DMS153 treated with DMSO at 0.1 percent for 48 hours (cell line): Measurements from ENCODE around the gene SFMBT2.

ENCODE experiments used
- DNase-seq: peaks from one replicate; lab custom pipeline; 2025; ENCODE audit not compliant: unreplicated experiment; lab: John Stamatoyannopoulos, UW

The SFMBT2 gene

DNA sequence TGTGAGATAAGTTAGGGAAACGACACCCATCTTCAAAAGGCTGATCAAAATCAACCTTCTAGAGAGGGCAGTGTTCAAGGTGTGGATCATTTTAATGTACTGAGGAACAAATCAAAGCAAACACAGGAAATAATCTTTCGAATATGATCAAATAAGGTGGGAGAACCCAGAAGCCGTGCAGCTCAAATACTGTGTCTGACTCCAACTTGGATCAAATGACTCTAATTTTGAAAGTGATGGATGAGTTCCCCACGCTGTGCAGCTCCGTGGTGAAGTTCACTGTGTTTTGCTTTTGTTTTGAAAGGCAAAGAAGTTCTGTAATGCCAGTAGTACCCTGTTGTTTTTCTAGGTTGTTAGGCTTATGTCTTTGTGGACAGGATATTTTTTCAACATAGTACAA lies 250.9 kb downstream of the SFMBT2 start:
- DNase-seq = no peak

DNA sequence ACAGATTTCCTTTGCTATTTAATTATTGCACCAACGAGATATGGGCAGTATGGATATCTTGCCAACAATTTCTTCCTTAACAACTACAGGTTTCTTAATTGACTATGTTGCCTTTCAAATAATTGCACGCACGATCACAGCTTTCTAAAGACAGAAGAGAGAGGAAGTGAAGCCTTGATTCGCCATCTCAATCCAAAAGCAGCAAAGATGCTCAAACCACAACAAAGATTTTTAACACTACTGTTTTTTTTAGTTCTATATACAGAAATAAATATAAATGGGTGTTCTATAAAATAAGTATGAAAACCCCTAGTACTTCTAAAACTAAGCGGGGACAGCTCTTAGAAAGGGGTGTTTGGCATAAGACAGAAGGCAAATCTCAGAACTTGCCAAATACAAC lies 251.3 kb downstream of the SFMBT2 start:
- no peak for DNase-seq

DNA sequence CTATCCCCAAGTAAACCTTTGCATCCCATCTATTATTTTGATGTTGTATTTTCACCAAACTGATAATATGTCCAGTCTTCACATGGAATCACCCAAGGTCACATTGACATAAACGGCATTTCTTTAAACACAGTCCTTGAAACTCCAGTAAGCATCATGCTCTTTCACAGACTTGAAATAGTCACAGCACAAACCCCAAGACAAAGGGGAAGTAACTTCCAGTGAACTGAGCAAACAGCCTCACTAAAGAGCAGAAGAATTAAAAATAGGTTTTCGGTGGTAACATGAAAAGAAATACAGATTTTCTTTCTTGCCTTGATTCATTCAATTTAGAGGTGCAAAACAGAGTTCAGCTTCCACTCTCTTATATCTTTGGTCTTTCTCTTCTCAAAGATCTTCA lies 253.7 kb downstream of the SFMBT2 start:
- DNase-seq = no peak

DNA sequence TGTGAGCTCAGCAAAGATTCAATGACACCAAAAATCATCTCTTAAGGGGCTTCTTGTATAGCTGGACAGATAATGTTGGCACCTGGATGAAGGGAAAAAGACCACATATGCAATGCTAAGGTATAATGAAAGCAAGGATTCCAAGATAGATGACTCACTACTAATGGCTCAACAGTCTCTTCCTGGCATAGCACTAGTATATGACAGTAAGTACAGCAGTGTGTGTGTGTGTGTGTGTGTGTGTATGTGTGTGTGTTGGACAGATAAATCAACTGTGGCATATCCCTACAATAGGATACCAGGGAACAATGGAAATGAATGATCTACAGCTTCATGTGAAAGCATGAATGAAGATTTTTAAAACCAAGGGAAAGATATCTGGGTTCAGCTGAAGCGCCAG lies 257.1 kb downstream of the SFMBT2 start:
- DNase-seq = no peak

DNA sequence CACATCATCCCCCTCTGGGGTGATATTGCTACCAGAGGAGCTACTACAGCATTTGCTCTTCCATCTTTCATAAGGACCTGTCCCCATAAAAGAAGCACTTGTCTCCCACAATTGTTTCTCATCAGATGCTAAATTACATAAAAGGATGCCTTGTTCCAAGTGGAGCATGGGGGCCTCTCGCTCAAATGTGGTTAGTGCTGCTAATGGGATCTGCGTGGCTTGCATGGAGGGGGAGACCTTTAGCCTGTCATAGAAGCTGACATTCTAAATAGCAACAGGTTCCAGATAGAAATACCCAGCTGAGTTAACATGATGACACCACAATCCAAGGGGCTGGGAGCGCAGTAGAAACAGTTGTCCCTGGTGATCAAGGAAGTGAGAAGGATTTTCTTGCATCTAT lies 257.9 kb downstream of the SFMBT2 start:
- DNase-seq = no peak

DNA sequence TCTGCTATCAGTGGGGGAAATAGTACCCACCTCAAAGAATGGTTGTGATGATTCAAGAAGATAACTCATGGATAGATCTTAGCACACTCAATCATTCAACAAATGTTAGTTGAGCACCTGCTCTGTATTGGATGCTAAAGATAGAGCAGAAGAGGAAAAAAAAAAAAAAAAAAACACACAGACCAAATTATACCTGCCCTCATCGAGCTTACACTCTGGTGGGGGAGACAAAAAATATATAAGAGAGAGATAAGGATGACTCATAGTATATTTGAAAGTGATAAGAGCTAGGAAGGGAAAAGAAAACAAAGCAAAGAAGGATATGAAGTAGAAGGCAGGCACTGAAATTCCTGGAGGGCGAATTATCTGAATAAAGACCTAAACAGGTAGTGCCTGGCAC lies 258.5 kb downstream of the SFMBT2 start:
- DNase-seq = no peak

DNA sequence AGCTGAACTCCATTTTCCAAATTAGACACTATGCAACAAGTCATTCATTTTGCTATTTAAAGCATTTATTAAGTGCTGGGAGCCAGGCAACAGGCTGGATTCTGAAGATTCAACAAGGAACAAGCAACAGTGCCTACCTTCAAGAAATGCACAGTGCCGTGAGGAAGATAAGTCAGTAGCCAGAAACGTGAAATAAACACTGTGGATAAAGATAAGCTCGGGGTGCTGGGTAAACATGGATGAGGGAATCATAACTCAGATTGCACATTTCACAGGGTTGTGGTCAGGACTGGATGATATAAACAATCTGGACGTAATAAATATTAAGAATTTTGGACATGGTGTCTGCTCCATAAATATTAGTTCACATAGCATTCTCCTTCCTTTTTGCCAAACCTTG lies 259.3 kb downstream of the SFMBT2 start:
- no peak for DNase-seq

DNA sequence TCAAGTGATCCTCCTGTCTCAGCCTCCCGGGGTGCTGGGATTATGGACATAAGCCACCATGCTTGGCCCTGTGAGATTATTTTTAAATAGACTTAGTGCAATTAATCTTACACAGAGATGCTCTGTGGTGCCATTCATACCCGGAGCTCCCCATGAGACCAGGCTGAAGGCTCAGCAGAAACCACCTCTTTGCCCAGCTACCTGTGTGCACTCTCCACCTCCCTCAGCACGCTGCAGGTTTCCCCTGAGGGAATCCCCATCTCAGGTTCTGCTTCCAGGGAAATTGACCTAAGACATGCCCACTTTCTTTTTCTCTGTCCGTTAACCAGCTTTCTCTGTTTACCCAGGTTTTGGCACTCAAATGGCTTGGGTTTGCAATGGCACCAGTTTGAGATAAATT lies 260.5 kb downstream of the SFMBT2 start:
- DNase-seq = no peak

DNA sequence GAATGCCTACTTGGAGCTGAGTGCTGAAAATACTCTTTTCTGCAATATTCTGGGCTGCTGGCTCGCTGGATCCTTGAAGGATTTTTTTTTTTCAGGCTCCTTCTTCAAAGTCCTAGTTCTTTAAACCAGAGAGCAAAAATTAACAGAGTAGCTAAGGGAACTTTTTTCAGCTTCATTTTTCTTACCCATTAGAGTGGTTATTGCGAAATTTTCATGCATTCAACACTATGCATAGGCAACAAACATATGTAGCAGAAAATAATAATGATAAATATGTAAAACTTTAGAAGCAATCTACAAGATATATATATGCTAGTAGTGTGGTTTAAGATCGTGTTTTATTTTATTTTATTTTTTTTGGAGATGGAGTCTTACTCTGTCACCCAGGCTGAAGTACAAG lies 264.6 kb downstream of the SFMBT2 start:
- DNase-seq = no peak

DNA sequence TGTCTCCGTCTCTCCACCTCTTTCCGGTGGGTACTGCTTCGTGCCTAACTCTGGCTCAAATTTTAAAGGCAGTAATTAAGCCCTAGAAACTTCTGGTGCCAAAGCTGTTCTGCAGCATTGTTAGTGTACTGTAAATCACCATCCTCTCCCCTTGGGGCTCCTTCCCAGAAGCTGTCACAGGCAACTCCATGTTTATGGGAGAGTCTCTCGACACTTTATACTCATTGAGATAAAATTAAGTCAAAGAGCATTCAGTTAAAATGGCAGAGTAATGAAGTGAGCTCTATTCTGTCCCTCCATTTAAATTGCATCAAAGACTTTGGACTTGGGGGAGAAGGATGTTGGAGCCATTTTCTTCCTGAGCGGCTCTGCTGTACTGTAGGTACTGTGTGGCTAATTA lies 274.8 kb downstream of the SFMBT2 start:
- DNase-seq = no peak

DNA sequence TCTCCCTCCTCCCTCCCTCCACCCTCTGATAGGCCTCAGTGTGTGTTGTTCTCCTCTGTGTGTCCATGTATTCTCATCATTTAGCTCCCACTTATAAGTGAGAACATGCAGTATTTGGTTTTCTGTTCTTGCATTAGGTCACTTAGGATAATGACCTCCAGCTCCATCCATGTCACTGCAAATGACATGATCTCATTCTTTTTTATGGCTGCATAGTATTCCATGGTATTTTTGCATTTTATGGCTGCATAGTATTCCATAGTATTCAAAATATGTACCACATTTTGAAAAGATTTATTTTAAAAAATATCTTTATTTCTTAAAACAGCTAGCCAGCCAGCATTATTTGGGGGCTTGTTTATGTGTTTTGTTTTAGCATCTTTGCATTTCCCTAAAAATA lies 275.6 kb downstream of the SFMBT2 start:
- DNase-seq = no peak

DNA sequence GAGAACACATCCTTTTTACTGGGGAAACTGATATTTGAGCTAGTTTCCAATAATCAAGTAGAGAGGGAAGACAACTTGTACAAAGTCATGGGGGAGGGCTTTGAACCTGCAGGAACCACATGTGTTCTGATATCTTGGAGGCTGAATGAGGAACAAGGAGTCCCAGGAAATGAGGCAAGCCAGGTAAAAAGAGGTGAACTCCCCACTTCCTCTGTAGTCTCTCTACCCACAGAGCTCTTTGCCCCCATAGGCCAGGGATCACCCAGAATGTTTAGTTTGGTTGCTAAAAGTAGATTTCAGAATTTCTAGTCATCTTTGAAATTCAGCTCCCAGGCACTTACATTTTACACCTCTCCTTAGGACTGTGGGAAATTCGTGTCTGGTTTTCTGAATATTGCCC lies 276.4 kb downstream of the SFMBT2 start:
- DNase-seq = no peak

DNA sequence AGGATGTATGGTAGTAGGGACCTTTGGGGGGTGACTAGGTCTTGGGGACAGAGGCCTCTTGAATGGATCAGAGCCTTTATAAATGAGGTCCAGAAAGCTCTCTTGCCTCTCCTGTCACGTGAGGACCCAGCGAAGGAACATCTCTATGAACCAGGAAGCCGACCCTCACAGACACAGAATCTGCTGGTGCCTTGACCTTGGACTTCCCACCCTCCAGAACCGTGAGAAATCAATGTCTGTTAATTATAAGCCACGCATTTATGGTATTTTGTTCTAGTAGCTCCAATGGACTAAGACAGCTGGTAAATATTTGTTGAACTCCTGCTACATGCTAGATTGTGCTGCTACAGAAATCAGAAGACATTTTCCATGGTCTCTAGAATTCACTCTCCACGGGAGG lies 276.9 kb downstream of the SFMBT2 start:
- no peak for DNase-seq

DNA sequence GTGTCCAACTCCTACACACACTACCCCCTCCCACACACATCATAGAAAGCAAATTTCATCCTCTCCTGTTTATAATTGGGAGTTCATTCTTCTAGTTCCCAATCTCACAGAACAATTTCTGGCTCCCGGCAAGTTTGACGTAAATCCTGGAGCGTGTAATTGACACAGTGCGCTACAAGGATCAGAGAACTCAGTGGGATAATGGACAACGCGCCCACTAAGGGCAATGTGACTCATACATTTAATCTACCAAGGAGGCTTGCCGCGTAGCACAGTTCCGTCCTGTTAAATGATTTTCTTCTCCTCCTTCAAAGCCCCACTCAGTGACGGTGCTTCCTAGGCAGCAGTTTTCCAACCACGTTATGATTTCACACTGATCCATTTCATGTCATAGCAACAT lies 277.6 kb downstream of the SFMBT2 start:
- no peak for DNase-seq

DNA sequence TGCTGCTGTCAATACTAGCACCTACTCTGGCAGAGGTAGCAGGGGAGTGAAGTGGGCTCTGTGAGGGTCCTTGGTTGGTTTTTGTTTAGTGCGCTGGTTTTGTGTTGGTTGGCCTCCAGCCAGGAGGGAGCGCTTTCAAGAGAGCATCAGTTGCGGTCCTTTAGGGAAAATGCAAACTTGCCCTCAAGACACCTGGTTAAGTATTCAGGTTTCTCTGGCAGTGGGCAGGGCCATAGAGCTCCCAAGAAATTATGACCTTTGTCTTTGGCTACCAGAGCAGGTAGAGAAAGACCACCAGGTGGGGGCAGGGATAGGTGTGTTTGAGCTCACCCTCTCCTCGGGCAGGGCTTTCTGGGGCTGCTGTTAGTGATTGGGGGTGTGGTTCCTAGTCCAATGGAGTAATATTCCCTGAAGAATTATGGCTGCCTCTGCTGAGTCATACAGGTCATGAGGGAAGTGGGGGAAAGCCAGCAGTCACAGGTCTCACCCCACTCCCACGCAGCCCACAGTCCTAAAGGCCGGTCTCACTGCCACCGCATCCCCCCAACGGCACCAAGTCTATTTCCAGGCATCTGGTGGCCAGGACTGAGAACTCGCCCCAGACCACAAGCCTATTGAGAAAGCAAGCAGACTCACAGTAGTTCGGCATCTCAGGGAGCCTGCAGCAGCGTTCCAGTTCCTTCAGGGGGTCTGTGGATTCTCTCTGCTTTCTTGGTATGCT lies 280.5 kb downstream of the SFMBT2 start:
- no peak for DNase-seq

DNA sequence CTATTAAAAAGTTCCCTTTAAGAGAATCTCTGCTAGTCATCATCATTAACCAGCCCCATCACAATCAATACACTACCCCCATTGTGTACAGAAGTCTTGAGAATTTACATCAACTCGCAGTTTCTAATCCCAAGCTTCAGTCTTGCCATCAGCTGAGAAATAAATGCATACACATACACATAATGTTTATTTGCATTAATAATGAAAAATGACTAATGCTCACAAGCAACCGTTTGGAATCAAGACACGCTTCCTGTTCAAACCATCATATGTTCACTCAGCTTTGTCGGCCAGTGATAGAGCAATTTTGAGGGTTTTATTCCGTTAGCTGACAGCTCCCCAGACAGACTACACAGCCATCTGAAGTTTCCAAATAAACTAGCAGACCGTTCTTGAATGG lies 287.1 kb downstream of the SFMBT2 start:
- DNase-seq = no peak

DNA sequence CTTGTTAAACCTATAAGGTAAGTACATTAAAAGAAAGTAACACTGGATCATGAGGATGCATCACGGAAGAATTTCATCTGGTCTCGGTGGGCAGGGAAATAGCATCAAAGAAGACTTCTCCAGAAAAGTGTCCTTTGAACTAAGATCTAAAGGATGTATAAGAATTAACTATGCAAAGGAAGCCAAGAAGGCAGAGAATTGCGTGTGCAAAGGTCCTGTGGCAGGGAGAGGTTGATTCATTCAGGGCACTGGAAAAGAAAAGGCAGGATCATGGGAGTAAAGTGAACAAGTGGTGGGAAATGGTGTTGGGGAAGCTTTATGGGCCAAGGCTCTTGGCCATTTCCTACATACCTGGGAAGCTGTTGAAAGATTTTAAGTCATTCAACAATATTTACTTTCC lies 288.3 kb downstream of the SFMBT2 start:
- no peak for DNase-seq

DNA sequence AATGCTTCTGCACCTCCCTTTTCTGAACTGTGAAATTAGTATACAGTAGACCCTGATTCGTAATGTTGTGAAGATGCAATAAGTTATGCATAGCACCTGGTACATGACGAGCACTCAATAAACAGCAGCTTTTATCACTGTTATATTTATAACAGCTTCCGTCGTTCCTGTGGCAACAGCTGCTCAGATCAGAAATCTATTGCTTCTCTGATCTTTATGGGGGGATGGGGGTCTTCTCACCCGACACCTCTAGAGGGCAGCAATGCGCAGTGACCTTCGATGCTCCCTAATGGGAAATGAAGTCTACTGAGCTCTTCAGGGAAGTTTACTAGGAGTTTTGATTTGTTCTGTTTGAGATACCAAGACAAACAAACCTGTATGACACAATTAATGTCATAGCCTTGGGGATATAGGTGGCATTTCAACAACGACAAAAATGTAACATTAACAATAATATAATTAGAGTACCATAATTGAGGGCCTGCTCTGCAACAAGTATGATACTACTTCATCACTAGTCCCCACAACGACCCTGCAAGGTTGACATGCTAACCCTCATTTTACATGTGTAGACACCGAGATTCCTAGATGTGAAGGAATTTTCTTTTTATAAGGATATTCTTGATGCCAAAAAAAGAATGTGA lies 289.6 kb downstream of the SFMBT2 start:
- DNase-seq = peak; percentile 0

DNA sequence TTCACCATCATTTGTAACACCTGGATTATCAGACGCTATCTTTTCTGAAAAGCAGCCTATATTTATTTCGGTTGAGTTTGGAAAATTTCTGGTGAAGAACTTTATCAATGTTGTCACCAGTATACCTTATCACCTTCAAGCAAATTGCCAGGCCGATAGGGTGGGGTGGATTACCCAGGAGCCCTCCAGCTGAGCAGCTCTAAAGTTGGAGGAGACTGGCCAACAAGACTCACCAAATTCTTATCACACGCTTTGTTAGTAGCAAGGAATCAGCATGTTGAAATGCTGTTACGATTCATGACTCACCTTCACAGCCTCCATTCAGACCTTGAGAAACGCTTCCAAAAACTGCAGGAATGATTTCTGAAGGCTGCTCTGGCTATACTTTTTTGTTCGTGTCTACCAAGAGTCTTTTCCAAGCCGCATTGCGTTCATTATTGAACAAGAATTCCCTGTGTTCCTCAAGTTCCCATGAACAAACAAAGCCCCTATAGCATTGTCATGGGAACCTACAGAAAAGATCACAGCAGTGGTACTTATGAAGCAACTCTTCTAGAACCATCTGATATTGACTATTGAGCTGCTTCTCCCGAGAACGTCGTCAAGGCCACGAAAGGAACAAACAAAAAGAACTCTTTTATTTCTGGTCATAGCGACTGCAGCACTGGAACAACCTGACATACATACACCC lies 291.4 kb downstream of the SFMBT2 start:
- DNase-seq = no peak

DNA sequence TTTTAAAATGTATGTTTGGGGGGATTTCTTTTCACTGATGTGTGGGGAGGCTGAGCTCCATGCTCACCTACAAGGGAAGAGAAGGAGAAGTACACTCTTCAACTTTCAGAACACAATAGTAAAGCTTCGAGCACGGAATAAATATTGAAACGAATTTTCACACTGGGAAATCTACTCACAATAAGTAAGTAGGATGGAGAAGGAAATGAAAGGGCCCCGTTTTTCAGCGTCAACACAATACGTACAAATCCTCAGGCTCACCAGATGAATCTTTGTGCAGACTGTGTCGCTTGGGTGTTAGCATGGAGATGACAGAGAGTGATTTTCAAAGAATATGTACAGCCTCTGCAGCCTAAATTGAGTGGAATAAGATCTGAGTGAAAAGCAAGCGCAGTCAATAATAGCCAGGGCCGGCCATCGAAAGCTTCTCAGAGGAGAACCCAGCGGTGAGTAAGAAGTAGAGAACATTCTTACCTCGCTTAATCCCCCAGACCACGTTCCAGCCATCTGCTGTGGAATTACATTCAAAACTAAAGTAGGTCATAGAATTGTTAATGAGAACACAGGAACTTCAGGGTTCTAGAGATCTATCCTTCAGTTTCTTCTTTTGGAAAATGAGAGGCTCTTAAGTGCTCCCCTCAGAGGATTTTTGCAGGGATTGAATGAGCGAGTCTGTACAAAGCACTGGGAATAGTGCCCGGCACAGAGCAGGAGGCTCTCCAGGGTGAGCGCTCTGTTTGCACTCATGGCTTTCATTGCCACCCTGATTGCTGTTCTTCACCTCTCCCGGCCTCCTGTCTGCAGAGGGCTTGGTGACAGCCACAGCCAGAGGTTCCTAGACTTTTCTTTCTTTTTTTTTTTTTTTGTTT lies 292.8 kb downstream of the SFMBT2 start:
- DNase-seq = no peak

DNA sequence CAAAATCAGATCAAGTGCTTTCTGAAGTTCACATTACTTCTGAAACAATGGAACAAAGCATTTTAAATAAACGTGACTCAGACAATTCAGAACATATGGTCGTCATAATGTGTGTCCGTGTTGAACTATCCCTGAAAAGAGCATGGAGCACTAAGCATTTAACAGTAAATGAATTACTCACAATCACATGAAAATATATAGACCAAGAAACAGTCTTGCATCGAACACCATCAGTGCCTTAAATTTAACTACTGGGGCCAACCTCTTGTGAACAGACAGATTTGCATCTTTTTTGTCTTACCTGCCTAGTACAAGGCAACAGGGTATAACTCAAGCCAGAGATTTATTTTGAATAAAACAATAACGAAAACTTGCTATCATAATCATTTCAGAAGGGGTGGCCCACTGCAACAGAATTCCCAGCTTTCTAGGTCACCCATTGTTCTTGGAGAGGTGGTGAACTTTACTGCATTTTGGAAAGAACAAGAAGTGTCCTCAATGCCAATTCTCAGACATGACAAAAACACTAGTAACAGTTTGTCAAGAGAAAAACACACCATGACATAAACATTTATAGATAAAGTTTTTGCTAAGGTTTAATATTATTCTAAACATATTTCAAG lies 293.5 kb downstream of the SFMBT2 start:
- no peak for DNase-seq
